Activated naive CD4-positive, alpha-beta T cell treated with anti-CD3 and anti-CD28 coated beads, Interleukin-2, amount 50 U/mL, for 16 hours (primary cell): Measurements from ENCODE around the gene KLF3.
A peak's percentile ranks its signal among the peaks of the same experiment; 100 is the strongest.

Source experiments
- DNase-seq: peaks from one replicate; pipeline ENCODE4 v3.0.0-alpha.2; 2020

Gene KLF3

GRCh38 chr4:38698176-38698575, 34.2 kb downstream of the KLF3 start:
- no peak for DNase-seq

DNA sequence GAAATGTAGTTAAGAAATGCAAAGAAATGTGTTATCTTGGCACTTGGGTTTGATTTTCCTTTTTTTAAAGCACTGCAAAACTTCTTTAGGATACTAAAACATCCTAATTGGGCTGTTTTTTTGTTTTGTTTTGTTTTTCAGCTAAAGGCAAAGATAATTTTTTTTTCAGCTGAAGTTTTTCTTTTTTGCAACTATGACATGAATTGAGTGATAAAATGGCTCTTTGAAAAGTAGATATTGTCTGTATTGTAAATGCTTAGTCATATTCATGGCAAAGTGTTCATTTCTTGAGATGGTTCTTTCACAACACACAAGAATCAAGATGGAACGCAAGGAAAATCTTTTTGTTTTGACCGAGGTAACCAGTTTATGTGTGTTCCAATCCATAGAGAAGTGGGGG, 35.1 kb downstream of the KLF3 start:
- no peak for DNase-seq

DNA sequence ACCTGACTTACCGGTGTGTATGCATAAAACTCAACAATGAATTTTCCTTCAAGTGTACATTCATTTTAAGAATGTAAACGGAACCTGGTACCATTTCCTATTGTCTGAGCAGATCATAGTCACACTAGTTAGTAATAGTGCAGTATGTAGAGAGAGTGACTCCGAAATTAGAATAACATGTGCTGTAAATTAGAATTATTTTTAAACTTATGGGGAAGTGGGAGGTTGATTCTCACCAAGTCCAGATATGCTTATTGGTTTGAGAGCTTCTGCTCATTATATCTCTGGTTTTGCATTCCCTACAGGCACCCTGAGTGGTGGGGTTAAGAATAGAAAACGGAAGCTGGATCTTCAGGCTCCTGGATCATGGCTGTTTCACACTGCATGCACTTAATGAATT, 39.6 kb downstream of the KLF3 start:
- DNase-seq = no peak

DNA sequence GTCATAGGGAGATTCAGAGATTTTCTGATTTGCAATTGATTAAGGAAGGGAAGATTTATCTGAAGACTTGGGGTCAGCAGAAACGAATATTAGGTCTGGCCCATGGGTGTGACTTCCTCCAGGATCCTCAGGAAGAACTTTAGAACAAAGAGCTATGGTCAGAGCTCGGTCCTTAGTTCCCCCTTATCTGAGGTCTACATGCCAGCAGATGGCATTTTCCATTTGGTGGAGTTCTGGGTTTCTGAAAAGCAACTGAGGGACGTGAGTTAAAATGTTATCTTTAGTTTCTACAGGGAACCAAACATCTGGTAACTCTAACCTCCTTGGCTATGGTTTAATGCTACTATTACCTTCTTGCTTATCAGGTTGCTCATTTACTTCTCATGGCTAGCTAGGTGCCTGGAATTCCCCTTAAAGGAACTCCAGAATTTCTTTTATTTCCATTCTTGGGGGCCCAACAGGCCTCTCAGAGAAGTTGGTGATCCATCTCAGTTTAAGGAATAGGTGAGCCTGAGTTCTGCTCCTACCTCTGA, 40.7 kb downstream of the KLF3 start:
- DNase-seq = no peak

DNA sequence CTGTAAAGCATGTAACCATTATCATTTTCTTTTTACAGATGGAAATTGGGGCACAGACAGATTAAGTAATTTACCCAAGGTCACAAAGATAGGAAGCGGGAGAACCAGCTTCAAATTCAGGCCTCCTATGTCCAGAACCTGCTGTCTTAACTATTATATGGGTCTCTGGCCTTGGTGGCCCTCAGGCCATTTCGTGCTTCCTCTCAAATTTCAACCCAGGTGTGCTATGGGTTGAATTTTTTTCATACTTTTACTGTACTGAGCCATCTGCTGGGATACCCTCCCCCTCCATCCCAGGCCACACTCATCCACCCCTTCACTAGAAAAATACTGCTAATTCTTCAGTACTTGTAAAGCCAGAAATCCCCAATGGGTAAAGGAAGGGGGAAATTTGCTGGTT, 42.3 kb downstream of the KLF3 start:
- DNase-seq = no peak

DNA sequence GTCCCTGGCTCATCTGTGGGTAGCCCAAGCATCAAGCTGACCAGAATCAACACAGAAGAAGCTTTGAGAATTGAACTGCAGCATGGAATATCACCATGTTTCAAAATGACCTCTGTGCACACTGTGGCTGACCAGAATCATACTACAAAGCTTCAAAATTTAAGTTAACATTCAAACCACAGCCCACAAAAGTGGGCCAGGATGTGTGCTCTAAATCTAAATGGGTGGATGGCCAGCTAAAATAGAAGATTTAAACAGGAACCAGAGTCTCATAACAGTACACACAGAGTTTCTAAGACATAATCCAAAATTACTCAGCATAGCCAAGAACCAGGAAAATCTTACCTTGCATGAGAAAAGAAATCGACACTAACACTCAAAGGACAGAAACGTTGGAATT, 46.1 kb downstream of the KLF3 start:
- DNase-seq = no peak

- no peak for DNase-seq
Measured at GRCh38 chr4:38711066-38711465, 47.1 kb downstream of the KLF3 start.

- DNase-seq = no peak
Measured at GRCh38 chr4:38715050-38715449, 51.1 kb downstream of the KLF3 start.

DNA sequence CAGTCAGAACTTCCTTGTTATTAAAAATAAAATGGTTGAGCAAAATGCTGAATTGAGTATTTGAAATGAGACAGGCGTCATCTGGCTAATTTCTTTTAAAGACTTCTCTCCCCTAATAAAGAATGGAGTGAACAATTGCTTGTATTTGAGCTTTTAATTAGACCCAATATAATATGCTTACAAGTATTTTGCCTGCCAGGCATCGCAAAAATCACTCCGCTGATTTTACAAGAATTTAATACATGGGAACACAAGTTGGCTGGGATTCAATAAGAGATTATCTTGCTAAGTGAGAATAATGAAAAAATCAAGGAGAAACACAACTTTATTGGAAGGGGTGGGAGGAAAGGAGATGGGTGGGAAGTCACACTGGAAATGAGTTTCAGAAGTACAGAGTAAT, 52.3 kb downstream of the KLF3 start:
- no peak for DNase-seq

DNA sequence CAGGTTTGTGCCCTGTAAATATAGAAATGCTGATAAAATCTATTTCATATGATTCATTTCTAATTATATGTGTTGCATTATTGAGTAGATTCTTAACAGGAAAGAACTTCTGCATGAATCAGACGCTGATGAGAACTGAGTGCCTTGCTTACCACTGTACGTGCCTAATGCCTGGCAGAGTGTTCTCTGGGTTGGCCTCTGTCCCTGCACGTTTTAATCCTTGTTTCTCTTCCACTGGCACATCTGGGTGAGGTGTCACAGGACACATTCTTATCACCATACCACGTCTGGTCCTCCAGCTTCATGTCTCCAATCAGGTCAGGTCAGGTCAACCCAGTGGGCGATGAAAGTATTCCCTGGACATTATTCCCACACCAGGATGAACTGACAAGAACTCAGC, 53.6 kb downstream of the KLF3 start:
- DNase-seq = no peak

DNA sequence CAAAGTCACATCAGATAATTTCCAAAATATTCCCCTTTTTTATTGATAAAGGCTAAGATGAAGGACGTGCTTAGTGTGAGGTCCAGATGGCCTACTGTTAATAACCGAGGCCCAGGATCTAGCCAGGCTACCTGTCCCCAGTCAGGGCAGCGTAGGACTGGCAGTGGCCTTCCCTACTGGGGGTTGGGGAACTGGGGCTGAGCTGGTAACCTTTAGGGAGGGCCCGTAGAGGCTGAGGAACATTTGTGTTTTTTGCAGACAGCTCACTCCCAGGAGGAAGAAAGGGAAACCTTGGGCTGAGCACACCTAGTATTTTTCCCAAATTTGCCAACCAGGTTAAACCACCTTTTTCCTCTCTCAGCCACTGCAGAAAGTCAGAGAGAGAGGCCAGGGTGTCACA, 59.1 kb downstream of the KLF3 start:
- DNase-seq = no peak

- no peak for DNase-seq
Measured at GRCh38 chr4:38723726-38724474, 59.9 kb downstream of the KLF3 start.

DNA sequence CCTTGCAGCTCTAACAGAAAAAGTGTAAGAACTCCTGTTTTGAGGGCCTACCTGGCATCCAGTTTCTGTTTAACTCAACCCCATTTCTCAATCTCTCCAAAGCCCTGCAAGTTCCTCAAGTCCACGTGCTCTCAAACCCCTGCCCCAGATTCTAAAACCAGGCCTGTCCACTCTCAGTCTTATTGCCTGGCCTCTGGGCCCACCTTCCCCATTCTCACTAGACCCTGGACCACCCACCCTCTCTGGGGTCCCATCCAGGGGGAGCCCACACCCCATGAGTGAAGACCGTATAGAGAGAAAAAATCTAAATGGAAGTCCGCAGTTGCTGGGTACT, 60.4 kb downstream of the KLF3 start:
- DNase-seq = no peak

DNA sequence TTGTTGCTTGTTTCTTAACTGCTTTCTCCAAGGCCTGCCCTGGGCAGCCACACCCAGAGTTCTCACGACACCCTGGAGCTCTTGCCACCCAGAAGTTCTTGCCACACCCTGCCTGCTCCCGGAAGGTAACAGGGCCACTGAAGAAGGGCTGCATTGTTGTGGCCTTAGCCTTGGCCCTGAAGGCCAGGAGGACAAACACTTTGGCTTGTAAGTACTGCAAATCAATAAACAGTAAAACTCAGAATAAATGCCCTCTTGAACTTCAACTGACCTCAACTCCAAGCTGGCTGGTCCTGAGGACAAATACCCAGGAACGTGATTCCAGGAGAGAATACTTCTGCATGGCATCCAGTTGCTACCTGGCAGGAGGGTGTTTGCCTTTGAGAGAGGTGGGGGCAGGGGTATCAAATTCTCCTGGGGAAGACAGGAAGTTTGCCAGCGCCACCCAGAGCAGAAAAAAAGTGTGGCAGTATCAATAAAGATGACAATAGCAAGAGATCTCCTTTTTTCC, 64.7 kb downstream of the KLF3 start:
- DNase-seq = no peak

- no peak for DNase-seq
Measured at GRCh38 chr4:38730493-38730829, 66.5 kb downstream of the KLF3 start.

GRCh38 chr4:38730830-38731646, 67.0 kb downstream of the KLF3 start:
- DNase-seq = peak; percentile 81

DNA sequence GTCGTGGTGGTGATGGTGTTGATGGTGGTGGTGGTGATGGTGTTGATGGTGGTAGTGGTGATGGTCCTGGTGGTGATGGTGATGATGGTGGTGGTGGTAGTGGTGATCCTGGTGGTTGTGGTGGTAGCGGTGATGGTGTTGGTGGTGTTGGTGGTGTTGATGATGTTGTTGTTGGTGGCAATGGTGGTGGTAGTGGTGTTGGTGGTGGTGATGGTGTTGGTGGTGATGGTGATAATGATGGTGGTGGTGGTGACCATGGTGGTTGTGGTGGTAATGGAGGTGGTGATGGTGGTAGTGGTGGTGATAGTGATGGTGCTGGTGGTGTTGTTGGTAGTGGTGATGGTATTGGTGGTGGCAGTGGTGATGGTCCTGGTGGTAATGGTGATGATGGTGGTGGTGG, 69.7 kb downstream of the KLF3 start:
- no peak for DNase-seq

DNA sequence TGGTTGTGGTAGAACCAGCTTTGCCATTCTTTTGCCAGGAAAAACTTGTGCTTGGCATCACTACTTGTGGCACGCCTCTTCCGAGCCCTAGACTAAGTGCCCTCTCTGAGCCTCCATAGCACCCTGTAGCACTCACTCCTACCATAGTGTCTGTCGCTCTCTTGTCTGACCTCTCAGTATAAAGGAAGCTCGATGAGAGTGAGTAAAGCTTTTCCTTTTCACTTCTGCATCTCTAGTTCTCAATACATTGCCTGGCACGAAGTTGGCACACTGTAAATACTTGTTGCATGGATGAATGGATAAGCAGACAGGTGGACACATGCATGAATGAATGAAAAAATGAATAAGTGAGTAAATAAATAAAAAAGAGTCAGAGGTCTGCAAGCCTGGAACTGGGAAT, 70.4 kb downstream of the KLF3 start:
- no peak for DNase-seq

GRCh38 chr4:38734911-38735310, 70.9 kb downstream of the KLF3 start:
- no peak for DNase-seq

GRCh38 chr4:38735870-38736269, 71.9 kb downstream of the KLF3 start:
- DNase-seq = no peak

DNA sequence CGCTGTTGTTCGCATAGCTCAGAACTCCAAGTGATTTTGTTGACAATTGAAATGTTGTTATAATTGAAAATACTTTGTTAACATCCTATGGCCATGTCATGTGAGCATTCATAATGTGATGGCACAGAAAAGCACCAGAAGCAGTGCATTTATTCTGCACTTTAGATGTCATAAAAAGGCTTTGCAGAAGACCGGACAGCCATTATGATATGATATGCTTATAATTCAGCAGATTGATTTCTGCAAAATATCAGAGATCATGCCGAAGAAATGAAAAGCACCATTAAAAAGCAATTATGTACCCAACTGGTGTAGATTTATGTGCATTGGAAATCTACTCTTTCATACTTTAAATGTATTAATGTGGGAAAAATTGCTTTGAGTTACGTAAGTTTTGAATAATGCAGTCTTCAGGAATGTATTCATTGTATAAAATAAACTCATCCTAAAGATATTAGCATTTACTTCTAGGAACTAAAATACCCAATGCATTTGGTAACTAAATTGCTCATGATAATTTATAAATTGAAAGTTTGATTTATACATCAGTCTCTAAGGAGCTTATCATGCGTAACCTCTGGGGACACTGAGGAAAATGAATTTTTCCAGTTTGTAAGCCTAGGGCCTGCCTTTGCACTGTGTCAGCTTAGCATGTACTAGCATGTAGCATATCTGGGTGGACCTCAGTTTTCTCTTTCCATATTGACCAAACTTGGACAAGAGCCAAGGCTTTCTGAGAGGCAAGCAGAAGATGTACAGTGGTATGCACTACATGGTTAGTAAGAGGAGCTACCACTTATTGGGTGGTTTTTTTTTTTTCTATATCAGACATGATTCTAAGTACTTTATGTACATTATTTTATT, 75.2 kb downstream of the KLF3 start:
- DNase-seq = no peak

- no peak for DNase-seq
Measured at GRCh38 chr4:38740303-38740702, 76.3 kb downstream of the KLF3 start.

DNA sequence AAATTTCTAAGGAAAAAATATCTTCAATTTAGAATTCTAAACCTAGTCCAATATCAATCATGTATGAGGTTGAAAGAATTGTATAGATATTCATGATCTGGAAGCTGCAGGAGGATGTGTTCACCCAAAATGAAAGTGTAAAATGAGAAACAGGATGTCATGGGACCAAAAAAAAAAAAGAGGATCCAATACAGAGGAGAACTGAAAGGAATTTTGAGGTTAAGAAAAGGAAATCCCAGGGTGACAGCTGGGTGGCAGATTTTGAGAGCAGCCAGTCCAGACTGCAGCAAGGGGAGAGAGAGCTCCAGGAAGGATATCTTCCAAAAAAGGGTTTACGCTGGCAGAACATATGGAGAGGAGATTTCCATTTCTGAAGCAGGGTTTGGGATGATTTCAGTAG, 79.9 kb downstream of the KLF3 start:
- DNase-seq = no peak
